ENCODE data around the gene SLC28A1. TPM values are rescaled to one million over a fixed set of nuclear protein-coding genes. Genes with fewer than 3 reads are reported as not detected.

The SLC28A1 gene
- total and polyA plus RNA-seq, 2 donors (not counting 1 experiment from before 2014, with no cell fraction given), result not detected

DNA sequence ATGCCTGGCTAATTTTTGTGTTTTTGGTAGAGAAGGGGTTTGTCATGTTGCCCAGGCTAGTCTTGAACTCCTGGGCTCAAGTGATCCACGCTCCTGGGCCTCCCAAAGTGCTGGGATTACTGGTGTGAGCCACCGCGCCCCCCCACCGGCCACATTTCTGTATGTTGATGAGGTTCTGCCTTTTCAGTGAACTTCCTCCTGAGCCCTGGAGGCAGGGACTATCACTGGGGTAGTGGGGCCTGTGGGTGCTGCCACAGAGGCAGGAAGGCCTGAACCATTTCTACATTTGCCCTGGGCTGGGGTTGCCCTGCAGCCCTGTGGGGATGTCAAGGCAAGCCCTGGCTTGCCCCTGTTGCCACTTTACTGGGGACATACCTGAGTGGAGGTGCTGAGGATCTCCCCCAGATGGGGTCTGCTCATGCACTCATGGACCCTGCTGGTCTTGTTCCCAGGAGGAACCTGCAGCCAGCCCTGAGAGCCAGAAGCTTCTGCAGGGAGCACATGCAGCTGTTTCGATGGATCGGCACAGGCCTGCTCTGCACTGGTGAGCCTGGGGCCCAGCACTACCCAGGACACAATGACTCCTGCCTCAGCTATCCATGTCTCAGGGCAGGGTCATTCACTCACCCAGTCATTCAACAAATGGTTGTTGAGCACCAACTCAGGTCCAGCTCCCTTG is 5.7 kb downstream of the SLC28A1 start:
- peaks cover 19% of the 10 kb centered on the region for H3K27me3 Mint-ChIP-seq
- TF ChIP-seq EZH2 (IDR thresholded peaks at IDR 0.05; ENCODE audit: borderline replicate concordance, insufficient read depth, low read depth, low read length, poor library complexity, severe bottlenecking), result no peak
- TF ChIP-seq, protein P1, sequence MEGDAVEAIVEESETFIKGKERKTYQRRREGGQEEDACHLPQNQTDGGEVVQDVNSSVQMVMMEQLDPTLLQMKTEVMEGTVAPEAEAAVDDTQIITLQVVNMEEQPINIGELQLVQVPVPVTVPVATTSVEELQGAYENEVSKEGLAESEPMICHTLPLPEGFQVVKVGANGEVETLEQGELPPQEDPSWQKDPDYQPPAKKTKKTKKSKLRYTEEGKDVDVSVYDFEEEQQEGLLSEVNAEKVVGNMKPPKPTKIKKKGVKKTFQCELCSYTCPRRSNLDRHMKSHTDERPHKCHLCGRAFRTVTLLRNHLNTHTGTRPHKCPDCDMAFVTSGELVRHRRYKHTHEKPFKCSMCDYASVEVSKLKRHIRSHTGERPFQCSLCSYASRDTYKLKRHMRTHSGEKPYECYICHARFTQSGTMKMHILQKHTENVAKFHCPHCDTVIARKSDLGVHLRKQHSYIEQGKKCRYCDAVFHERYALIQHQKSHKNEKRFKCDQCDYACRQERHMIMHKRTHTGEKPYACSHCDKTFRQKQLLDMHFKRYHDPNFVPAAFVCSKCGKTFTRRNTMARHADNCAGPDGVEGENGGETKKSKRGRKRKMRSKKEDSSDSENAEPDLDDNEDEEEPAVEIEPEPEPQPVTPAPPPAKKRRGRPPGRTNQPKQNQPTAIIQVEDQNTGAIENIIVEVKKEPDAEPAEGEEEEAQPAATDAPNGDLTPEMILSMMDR (IDR thresholded peaks at IDR 0.05), result no peak
- peaks cover 0 to 6% (median 2%) of the 10 kb centered on the region in 4 experiments for H3K27me3 ChIP-seq (replicated peaks in 1 of 4; ENCODE audit: control extremely low read depth in 1 of 4, control insufficient read depth in 3 of 4, insufficient read depth in 4 of 4, low read length in 3 of 4)
- ChIA-PET POLR2A (no interaction called here), CTCF (no interaction called here)
- H3K4me1 Mint-ChIP-seq, result no peaks in the 10 kb centered on the region
- no peak overlapping the region for H3K4me2 ChIP-seq (replicated peaks; ENCODE audit: low read depth, low read length, poor library complexity, severe bottlenecking)
- 93% methylated on average over 6 of the region's 6 CpGs for WGBS (ENCODE audit: insufficient coverage)
- H3K9me3 Mint-ChIP-seq (ENCODE audit: insufficient read depth), result no peaks in the 10 kb centered on the region
- no peak overlapping the region for H3K27ac Mint-ChIP-seq
- H3K4me3 ChIP-seq (ENCODE audit: control extremely low read depth in 1 of 5, extremely low read depth in 1 of 5, insufficient read depth in 1 of 5, low read depth in 2 of 5, low read length in 4 of 5), result no peak overlapping the region
- H3K9ac ChIP-seq (ENCODE audit: low read length), result no peak overlapping the region
- H3K4me1 ChIP-seq (ENCODE audit: control insufficient read depth in 2 of 2, insufficient read depth in 2 of 2, low read length in 2 of 2), result no peaks in the 10 kb centered on the region
- H4K20me1 ChIP-seq (ENCODE audit: control insufficient read depth, insufficient read depth, low read length, poor library complexity, severe bottlenecking), result no peaks in the 10 kb centered on the region
- no peak overlapping the region for H3K4me3 Mint-ChIP-seq
- ATAC-seq (ENCODE audit: low read depth) (no peak), DNase-seq (no peak)
- H3K36me3 ChIP-seq (replicated peaks in 1 of 2; ENCODE audit: control extremely low read depth in 1 of 2, control insufficient read depth in 1 of 2, extremely low read depth in 1 of 2, insufficient read depth in 2 of 2, low read length in 1 of 2), result no peaks in the 10 kb centered on the region
- no peak overlapping the region for H3K27ac ChIP-seq (ENCODE audit: low read length in 2 of 2)
- H3K9me3 ChIP-seq (ENCODE audit: control extremely low read depth in 1 of 3, control insufficient read depth in 2 of 3, insufficient read depth in 1 of 3, low read length in 2 of 3), result no peaks in the 10 kb centered on the region
- H3K79me2 ChIP-seq (ENCODE audit: control insufficient read depth, insufficient read depth, low read length), result no peaks in the 10 kb centered on the region
- intact Hi-C loops (cut with micrococcal nuclease), result no loop called here
- H2AFZ ChIP-seq (ENCODE audit: insufficient read depth, low read depth, low read length, poor library complexity, severe bottlenecking), result no peak overlapping the region

GRCh38 chr15:84890670-84891162 is 6.3 kb downstream of the SLC28A1 start:
- DNase-seq, result no peak
- intact Hi-C loops (cut with micrococcal nuclease), result no loop called here
- no peak overlapping the region for H3K9ac ChIP-seq (ENCODE audit: low read length)
- no peak for TF ChIP-seq EZH2 (IDR thresholded peaks at IDR 0.05; ENCODE audit: borderline replicate concordance, insufficient read depth, low read depth, low read length, poor library complexity, severe bottlenecking)
- TF ChIP-seq, protein P1 (IDR thresholded peaks at IDR 0.05), result no peak
- Mint-ChIP-seq H3K27ac (no peak overlapping the region), H3K27me3 (peaks cover 19% of the 10 kb centered on the region), H3K9me3 (ENCODE audit: insufficient read depth) (no peaks in the 10 kb centered on the region), H3K4me1 (no peaks in the 10 kb centered on the region), H3K4me3 (no peak overlapping the region)
- ChIA-PET POLR2A (no interaction called here), CTCF (no interaction called here)
- no peak overlapping the region for H3K4me3 ChIP-seq (ENCODE audit: control extremely low read depth in 1 of 5, extremely low read depth in 1 of 5, insufficient read depth in 1 of 5, low read depth in 2 of 5, low read length in 4 of 5)
- ATAC-seq (ENCODE audit: low read depth), result no peak
- no peaks in the 10 kb centered on the region for H3K79me2 ChIP-seq (ENCODE audit: control insufficient read depth, insufficient read depth, low read length)
- H3K9me3 ChIP-seq (ENCODE audit: control extremely low read depth in 1 of 3, control insufficient read depth in 2 of 3, insufficient read depth in 1 of 3, low read length in 2 of 3), result no peaks in the 10 kb centered on the region
- peaks cover 0 to 6% (median 2%) of the 10 kb centered on the region in 4 experiments for H3K27me3 ChIP-seq (replicated peaks in 1 of 4; ENCODE audit: control extremely low read depth in 1 of 4, control insufficient read depth in 3 of 4, insufficient read depth in 4 of 4, low read length in 3 of 4)
- no peak overlapping the region for H2AFZ ChIP-seq (ENCODE audit: insufficient read depth, low read depth, low read length, poor library complexity, severe bottlenecking)
- no peak overlapping the region for H3K4me2 ChIP-seq (replicated peaks; ENCODE audit: low read depth, low read length, poor library complexity, severe bottlenecking)
- no peak overlapping the region for H3K27ac ChIP-seq (ENCODE audit: low read length in 2 of 2)
- 96% methylated on average over 4 of the region's 5 CpGs for WGBS (ENCODE audit: insufficient coverage)
- H3K4me1 ChIP-seq (ENCODE audit: control insufficient read depth in 2 of 2, insufficient read depth in 2 of 2, low read length in 2 of 2), result no peaks in the 10 kb centered on the region
- no peaks in the 10 kb centered on the region for H4K20me1 ChIP-seq (ENCODE audit: control insufficient read depth, insufficient read depth, low read length, poor library complexity, severe bottlenecking)
- H3K36me3 ChIP-seq (replicated peaks in 1 of 2; ENCODE audit: control extremely low read depth in 1 of 2, control insufficient read depth in 1 of 2, extremely low read depth in 1 of 2, insufficient read depth in 2 of 2, low read length in 1 of 2), result no peaks in the 10 kb centered on the region

All from B cell (primary cell).